Hindlimb muscle (tissue), 1 donor: ENCODE measurements around the gene TTN. TPM values are rescaled to one million over a fixed set of nuclear protein-coding genes. Genes with fewer than 3 reads are reported as not detected.

Experiments used
- DNase-seq: peaks from one replicate; pipeline ENCODE4 v3.0.0-alpha.2; 2013
- polyA plus RNA-seq: library from polyadenylated mRNA; unstranded; fragments of 120-200 nt; gene quantifications from one replicate; pipeline ENCODE4 v1.2.1, GENCODE V29; 2013; ENCODE audit not compliant: insufficient read length

The TTN gene
- polyA plus RNA-seq, 1 donor: 337 TPM

GRCh38 chr2:178811045-178811444 lies 3.8 kb upstream of the TTN start:
- no peak for DNase-seq

GRCh38 chr2:178810422-178810821 lies 3.2 kb upstream of the TTN start:
- DNase-seq: no peak

- no peak for DNase-seq
These were observed 680 bp downstream of the TTN start for GRCh38 chr2:178806543-178806942.

- DNase-seq: no peak
These were observed 1.8 kb downstream of the TTN start for GRCh38 chr2:178805457-178805856.

GRCh38 chr2:178804791-178805190 lies 2.4 kb downstream of the TTN start:
- no peak for DNase-seq

GRCh38 chr2:178800510-178800909 lies 6.7 kb downstream of the TTN start:
- no peak for DNase-seq

GRCh38 chr2:178799305-178799704 lies 7.9 kb downstream of the TTN start:
- no peak for DNase-seq

GRCh38 chr2:178796079-178796677 lies 11.0 kb downstream of the TTN start:
- peak; percentile 36 for DNase-seq

- no peak for DNase-seq
These were observed 19.3 kb downstream of the TTN start for GRCh38 chr2:178787934-178788333.

- no peak for DNase-seq
These were observed 20.1 kb downstream of the TTN start for GRCh38 chr2:178787155-178787554.

- DNase-seq: no peak
These were observed 23.3 kb downstream of the TTN start for GRCh38 chr2:178783889-178784288.

- no peak for DNase-seq
These were observed 25.0 kb downstream of the TTN start for GRCh38 chr2:178782236-178782635.

GRCh38 chr2:178777577-178777976 lies 29.6 kb downstream of the TTN start:
- no peak for DNase-seq

GRCh38 chr2:178776751-178777150 lies 30.5 kb downstream of the TTN start:
- no peak for DNase-seq

- no peak for DNase-seq
These were observed 31.2 kb downstream of the TTN start for GRCh38 chr2:178775975-178776374.

- DNase-seq: no peak
These were observed 36.7 kb downstream of the TTN start for GRCh38 chr2:178770518-178770917.

GRCh38 chr2:178767094-178768060 lies 39.8 kb downstream of the TTN start:
- peak; percentile 43 for DNase-seq

GRCh38 chr2:178764097-178764496 lies 43.1 kb downstream of the TTN start:
- DNase-seq: no peak

- peak; percentile 16 for DNase-seq
These were observed 45.4 kb downstream of the TTN start for GRCh38 chr2:178761759-178762371.

- no peak for DNase-seq
These were observed 50.4 kb downstream of the TTN start for GRCh38 chr2:178756843-178757242.

GRCh38 chr2:178756343-178756742 lies 50.9 kb downstream of the TTN start:
- DNase-seq: no peak

GRCh38 chr2:178747767-178748166 lies 59.5 kb downstream of the TTN start:
- no peak for DNase-seq

GRCh38 chr2:178734518-178734917 lies 72.7 kb downstream of the TTN start:
- no peak for DNase-seq

GRCh38 chr2:178733975-178734374 lies 73.2 kb downstream of the TTN start:
- DNase-seq: no peak
